Measurements from ENCODE around the gene POLA2.

Gene POLA2, protein sequence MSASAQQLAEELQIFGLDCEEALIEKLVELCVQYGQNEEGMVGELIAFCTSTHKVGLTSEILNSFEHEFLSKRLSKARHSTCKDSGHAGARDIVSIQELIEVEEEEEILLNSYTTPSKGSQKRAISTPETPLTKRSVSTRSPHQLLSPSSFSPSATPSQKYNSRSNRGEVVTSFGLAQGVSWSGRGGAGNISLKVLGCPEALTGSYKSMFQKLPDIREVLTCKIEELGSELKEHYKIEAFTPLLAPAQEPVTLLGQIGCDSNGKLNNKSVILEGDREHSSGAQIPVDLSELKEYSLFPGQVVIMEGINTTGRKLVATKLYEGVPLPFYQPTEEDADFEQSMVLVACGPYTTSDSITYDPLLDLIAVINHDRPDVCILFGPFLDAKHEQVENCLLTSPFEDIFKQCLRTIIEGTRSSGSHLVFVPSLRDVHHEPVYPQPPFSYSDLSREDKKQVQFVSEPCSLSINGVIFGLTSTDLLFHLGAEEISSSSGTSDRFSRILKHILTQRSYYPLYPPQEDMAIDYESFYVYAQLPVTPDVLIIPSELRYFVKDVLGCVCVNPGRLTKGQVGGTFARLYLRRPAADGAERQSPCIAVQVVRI

DNA sequence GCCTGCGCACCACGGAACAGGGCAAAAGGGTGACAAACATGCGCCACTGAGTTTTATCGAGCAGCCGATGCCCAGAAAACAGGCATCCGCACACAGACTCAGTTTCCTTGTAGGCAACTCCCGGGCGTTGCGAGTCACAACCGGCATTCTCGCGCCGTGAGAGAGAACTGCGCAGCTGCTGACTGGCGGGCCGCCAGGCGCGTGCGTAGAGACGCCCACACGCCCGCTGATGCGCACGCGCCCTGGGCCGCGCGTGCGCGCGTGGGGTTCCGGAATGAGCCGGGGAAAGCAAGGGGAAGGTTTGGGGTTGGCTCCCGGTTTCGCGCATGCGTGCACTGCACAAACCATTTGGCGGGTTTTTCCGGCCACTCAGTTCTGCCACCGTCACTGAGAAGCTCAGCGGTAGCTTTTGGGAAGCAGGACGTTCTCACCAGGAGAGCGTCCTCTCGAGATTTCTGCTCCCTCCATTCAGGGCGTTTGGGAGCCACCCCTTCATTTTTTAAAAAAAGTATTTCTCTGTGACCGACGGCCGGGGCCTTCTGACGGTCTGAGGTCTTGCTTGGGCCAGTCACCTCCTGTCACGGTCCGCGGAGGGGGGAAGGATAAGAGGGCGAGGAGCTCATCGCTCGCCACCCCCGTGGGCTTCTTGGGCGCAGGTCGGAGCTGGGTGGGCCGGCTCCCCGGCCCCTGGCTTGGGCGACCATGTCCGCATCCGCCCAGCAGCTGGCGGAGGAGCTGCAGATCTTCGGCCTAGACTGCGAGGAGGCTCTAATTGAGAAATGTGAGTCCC is at the start of gene POLA2:
Gene POLA2 (plus strand): TSS at position 372 of the 790 bp plus-strand sequence. CDS start 331 bp downstream, at position 703.
- TF ChIP-seq, protein P1, sequence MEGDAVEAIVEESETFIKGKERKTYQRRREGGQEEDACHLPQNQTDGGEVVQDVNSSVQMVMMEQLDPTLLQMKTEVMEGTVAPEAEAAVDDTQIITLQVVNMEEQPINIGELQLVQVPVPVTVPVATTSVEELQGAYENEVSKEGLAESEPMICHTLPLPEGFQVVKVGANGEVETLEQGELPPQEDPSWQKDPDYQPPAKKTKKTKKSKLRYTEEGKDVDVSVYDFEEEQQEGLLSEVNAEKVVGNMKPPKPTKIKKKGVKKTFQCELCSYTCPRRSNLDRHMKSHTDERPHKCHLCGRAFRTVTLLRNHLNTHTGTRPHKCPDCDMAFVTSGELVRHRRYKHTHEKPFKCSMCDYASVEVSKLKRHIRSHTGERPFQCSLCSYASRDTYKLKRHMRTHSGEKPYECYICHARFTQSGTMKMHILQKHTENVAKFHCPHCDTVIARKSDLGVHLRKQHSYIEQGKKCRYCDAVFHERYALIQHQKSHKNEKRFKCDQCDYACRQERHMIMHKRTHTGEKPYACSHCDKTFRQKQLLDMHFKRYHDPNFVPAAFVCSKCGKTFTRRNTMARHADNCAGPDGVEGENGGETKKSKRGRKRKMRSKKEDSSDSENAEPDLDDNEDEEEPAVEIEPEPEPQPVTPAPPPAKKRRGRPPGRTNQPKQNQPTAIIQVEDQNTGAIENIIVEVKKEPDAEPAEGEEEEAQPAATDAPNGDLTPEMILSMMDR (conservative IDR thresholded peaks at IDR 0.05; ENCODE audit: low read depth, low read length) = no peak
- H3K4me3 ChIP-seq (ENCODE audit: low read depth, low read length) = peak within 1 kb of the TSS; percentile 82
- peak; percentile 96 for DNase-seq (ENCODE audit: low read depth)

DNA sequence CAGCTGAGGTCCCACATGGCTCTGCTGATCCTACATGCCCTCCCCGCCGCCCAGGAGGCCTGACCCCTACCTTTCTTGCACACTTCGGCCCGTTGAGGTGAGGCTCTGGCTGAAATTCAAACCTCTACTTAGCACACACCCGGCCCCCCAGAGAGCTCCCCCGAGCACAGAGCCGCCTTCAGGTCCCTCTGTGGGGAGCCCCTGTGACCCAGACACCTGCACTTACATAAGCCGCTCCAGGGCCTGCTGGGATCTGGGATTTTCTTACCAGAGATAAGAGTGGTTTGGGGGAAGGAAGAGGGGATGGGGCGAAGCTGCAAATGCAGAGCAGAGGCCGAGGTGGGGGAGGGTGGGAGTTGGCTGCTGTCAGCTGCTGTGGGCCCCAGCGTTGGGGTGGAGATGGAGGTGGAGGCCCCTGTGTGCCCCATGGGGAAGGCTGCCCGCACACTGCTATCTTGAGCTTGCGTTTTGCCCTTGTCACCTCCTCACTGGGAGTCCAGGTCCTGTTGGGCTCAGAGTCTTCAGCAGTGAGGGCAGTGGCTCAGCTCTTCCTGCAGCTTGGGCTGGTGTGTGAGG is 49.4 kb upstream of the POLA2 start:
- H3K4me3 ChIP-seq (ENCODE audit: low read depth, low read length) = no peak overlapping the region
- no peak for DNase-seq (ENCODE audit: low read depth)

DNA sequence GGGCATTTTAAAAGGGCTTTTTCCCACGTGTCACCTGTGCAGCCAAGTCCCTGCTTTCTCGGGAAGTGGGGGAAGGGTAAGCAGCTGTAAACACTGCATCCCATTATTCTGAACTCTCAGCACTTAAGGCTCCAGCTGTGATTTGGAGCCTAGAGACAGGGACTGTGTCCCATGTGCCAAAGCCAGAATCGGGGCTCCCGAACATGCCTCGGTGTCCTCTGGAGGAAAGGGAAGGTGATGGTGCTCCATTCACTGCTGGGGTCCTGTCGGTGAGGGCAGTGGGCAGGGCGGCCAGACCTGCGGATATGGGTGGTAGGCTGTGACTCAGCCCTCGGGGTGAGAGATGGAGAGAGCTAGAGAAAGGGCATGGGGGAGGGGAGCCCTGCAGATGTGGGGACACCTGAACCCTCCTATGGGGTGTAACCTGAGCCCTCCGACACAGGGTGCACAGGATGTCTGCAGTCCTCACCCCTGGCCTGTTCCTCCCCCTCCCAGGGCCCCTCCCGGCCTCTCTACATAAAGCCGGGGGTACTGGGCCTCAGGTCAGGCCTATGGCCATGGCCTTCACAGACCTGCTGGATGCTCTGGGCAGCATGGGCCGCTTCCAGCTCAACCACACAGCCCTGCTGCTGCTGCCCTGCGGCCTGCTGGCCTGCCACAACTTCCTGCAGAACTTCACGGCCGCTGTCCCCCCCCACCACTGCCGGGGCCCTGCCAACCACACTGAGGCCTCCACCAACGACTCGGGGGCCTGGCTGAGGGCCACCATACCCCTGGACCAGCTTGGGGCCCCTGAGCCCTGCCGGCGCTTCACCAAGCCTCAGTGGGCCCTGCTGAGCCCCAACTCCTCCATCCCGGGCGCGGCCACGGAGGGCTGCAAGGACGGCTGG is 48.2 kb upstream of the POLA2 start:
- TF ChIP-seq, protein P1 (conservative IDR thresholded peaks at IDR 0.05; ENCODE audit: low read depth, low read length) = no peak
- peak; percentile 20 for DNase-seq (ENCODE audit: low read depth)
- no peak overlapping the region for H3K4me3 ChIP-seq (ENCODE audit: low read depth, low read length)

More for the DNA sequence above, 49.4 kb upstream of the POLA2 start:
- TF ChIP-seq, protein P1 (conservative IDR thresholded peaks at IDR 0.05; ENCODE audit: low read depth, low read length) = no peak

DNA sequence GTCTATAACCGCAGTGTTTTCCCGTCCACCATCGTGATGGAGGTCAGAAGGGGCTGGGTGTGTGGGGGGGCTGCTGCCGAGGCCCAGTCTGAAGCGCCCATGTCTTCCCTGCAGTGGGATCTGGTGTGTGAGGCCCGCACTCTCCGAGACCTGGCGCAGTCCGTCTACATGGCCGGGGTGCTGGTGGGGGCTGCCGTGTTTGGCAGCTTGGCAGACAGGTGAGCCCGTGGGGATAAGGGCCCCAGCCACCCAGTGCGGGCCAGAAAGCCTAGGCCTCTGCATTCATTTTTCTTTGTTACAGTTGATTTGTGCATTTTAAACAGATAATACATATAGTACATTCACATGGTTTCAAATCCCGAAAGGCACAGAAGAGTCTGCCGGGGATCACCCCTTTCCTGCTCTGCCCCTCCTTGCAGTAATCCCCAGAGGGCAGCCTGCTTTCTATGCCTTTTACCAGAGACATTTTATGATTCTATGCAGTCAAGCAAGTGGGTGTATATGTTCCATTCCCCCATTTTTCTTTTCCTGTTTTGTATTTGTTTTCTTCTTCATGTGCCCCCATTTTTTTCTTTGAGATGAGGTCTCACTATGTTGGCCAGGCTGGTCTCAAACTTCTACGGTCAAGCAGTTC is 47.4 kb upstream of the POLA2 start:
- TF ChIP-seq, protein P1 (conservative IDR thresholded peaks at IDR 0.05; ENCODE audit: low read depth, low read length) = no peak
- DNase-seq (ENCODE audit: low read depth) = no peak
- no peak overlapping the region for H3K4me3 ChIP-seq (ENCODE audit: low read depth, low read length)

DNA sequence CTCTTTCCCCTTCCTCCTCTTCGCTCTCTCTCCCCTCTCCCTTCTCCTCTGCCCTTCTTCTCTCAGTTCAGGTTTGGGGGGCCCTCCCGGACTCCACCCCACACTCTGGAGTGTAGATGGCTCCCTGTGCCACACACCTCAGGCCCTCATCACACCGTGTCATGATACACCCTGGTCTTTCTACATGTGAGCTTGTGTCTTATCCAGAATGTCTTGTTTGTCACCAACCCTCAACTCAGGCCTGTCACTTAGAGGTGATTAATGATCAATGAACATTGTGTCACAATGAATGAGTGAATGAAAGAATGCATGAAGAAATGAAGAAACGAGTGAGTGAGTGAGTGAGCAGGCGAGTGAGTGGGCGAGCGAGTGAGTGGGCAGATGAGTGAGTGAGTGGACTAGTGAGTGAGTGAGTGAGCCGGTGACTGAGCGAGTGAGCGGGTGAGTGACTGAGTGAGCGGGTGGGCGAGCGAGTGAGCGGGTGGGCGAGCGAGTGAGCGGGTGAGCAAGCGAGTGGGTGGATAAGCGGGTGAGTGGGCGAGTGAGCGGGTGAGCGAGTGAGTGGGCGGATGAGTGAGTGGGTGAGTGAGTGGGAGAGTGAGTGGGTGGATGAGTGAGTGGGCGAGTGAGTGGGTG is 46.2 kb upstream of the POLA2 start:
- TF ChIP-seq, protein P1 (conservative IDR thresholded peaks at IDR 0.05; ENCODE audit: low read depth, low read length) = no peak
- no peak for DNase-seq (ENCODE audit: low read depth)
- H3K4me3 ChIP-seq (ENCODE audit: low read depth, low read length) = no peak overlapping the region
